Measurements from ENCODE around the gene ACOXL.
"Not testable (repeated sequence)": the region's sequence is repeated elsewhere in the genome, so short reads cannot be mapped to it uniquely, and the experiment has no call there.

The ACOXL gene

GRCh38 chr2:111069722-111070121 lies 337.3 kb downstream of the ACOXL start:
- Histone ChIP-seq H3K4ac (ENCODE audit: low read depth, low read length) (no peak overlapping the region), H3K4me1 (ENCODE audit: control insufficient read depth in 1 of 2, insufficient read depth in 2 of 2, low read length in 2 of 2) (peaks cover 9 to 10% of the 10 kb centered on the region in 2 experiments), H2BK5ac (ENCODE audit: low read depth, low read length, poor library complexity) (no peak overlapping the region), H4K12ac (ENCODE audit: low read depth, low read length) (no peak overlapping the region), H3K9me3 (ENCODE audit: insufficient read depth, low read depth, low read length) (no peaks in the 10 kb centered on the region), H2AK5ac (ENCODE audit: low read length) (no peak overlapping the region), H3K79me1 (ENCODE audit: low read length) (no peaks in the 10 kb centered on the region), H3K18ac (ENCODE audit: low read length) (no peak overlapping the region), H2AFZ (ENCODE audit: insufficient read depth, low read length, poor library complexity) (no peak overlapping the region), H3K9ac (ENCODE audit: low read length) (no peak overlapping the region), H3K27me3 (ENCODE audit: insufficient read depth, low read length) (no peaks in the 10 kb centered on the region), H3K4me2 (ENCODE audit: low read length) (no peak overlapping the region), H3K14ac (ENCODE audit: low read length) (no peak overlapping the region), H3K4me3 (ENCODE audit: low read depth, low read length) (no peak overlapping the region), H3K27ac (ENCODE audit: low read depth, low read length) (no peak overlapping the region), H4K8ac (ENCODE audit: low read depth, low read length) (no peak overlapping the region), H2BK120ac (ENCODE audit: insufficient read depth, low read length, poor library complexity) (no peak overlapping the region), H2BK12ac (ENCODE audit: low read length) (no peak overlapping the region), H3K79me2 (ENCODE audit: control insufficient read depth, insufficient read depth, low read length, poor library complexity) (no peaks in the 10 kb centered on the region), H3K36me3 (ENCODE audit: control insufficient read depth in 1 of 2, insufficient read depth in 2 of 2, low read length in 2 of 2) (no peaks in the 10 kb centered on the region), H3K23ac (ENCODE audit: low read length) (no peak overlapping the region), H4K91ac (ENCODE audit: low read depth, low read length) (no peak overlapping the region)
- no peak for DNase-seq
- no CpG with 5 or more reads among the region's 3 CpGs for WGBS (ENCODE audit: extremely low coverage, insufficient coverage, insufficient read length)

GRCh38 chr2:111071600-111072171 lies 339.3 kb downstream of the ACOXL start:
- Histone ChIP-seq H2AK5ac (ENCODE audit: low read length) (no peak overlapping the region), H4K12ac (ENCODE audit: low read depth, low read length) (no peak overlapping the region), H4K8ac (ENCODE audit: low read depth, low read length) (no peak overlapping the region), H2AFZ (ENCODE audit: insufficient read depth, low read length, poor library complexity) (no peak overlapping the region), H2BK12ac (ENCODE audit: low read length) (no peak overlapping the region), H3K4me2 (ENCODE audit: low read length) (no peak overlapping the region), H3K9me3 (ENCODE audit: insufficient read depth, low read depth, low read length) (no peaks in the 10 kb centered on the region), H3K27ac (ENCODE audit: low read depth, low read length) (no peak overlapping the region), H3K27me3 (ENCODE audit: insufficient read depth, low read length) (no peaks in the 10 kb centered on the region), H3K79me2 (ENCODE audit: control insufficient read depth, insufficient read depth, low read length, poor library complexity) (no peaks in the 10 kb centered on the region), H3K14ac (ENCODE audit: low read length) (no peak overlapping the region), H3K18ac (ENCODE audit: low read length) (no peak overlapping the region), H2BK5ac (ENCODE audit: low read depth, low read length, poor library complexity) (no peak overlapping the region), H3K9ac (ENCODE audit: low read length) (no peak overlapping the region), H3K79me1 (ENCODE audit: low read length) (no peaks in the 10 kb centered on the region), H3K4me1 (ENCODE audit: control insufficient read depth in 1 of 2, insufficient read depth in 2 of 2, low read length in 2 of 2) (peaks cover 9 to 10% of the 10 kb centered on the region in 2 experiments), H4K91ac (ENCODE audit: low read depth, low read length) (no peak overlapping the region), H3K23ac (ENCODE audit: low read length) (no peak overlapping the region), H2BK120ac (ENCODE audit: insufficient read depth, low read length, poor library complexity) (no peak overlapping the region), H3K4me3 (ENCODE audit: low read depth, low read length) (no peak overlapping the region), H3K4ac (ENCODE audit: low read depth, low read length) (no peak overlapping the region), H3K36me3 (ENCODE audit: control insufficient read depth in 1 of 2, insufficient read depth in 2 of 2, low read length in 2 of 2) (no peaks in the 10 kb centered on the region)
- no CpG with 5 or more reads among the region's 5 CpGs for WGBS (ENCODE audit: extremely low coverage, insufficient coverage, insufficient read length)
- peak in 1 of 2 donors; percentile 26 for DNase-seq

GRCh38 chr2:111072220-111072871 lies 340.0 kb downstream of the ACOXL start:
- Histone ChIP-seq H3K9me3 (ENCODE audit: insufficient read depth, low read depth, low read length) (no peaks in the 10 kb centered on the region), H4K91ac (ENCODE audit: low read depth, low read length) (no peak overlapping the region), H4K12ac (ENCODE audit: low read depth, low read length) (no peak overlapping the region), H3K4me2 (ENCODE audit: low read length) (no peak overlapping the region), H3K36me3 (ENCODE audit: control insufficient read depth in 1 of 2, insufficient read depth in 2 of 2, low read length in 2 of 2) (no peaks in the 10 kb centered on the region), H3K79me2 (ENCODE audit: control insufficient read depth, insufficient read depth, low read length, poor library complexity) (no peaks in the 10 kb centered on the region), H3K4ac (ENCODE audit: low read depth, low read length) (no peak overlapping the region), H3K14ac (ENCODE audit: low read length) (no peak overlapping the region), H2AFZ (ENCODE audit: insufficient read depth, low read length, poor library complexity) (no peak overlapping the region), H2BK5ac (ENCODE audit: low read depth, low read length, poor library complexity) (no peak overlapping the region), H3K4me3 (ENCODE audit: low read depth, low read length) (no peak overlapping the region), H3K4me1 (ENCODE audit: control insufficient read depth in 1 of 2, insufficient read depth in 2 of 2, low read length in 2 of 2) (peaks cover 9 to 10% of the 10 kb centered on the region in 2 experiments), H3K9ac (ENCODE audit: low read length) (no peak overlapping the region), H2AK5ac (ENCODE audit: low read length) (no peak overlapping the region), H2BK12ac (ENCODE audit: low read length) (no peak overlapping the region), H3K23ac (ENCODE audit: low read length) (no peak overlapping the region), H3K79me1 (ENCODE audit: low read length) (no peaks in the 10 kb centered on the region), H3K27me3 (ENCODE audit: insufficient read depth, low read length) (no peaks in the 10 kb centered on the region), H3K18ac (ENCODE audit: low read length) (no peak overlapping the region), H4K8ac (ENCODE audit: low read depth, low read length) (no peak overlapping the region), H2BK120ac (ENCODE audit: insufficient read depth, low read length, poor library complexity) (no peak overlapping the region), H3K27ac (ENCODE audit: low read depth, low read length) (no peak overlapping the region)
- DNase-seq = no peak
- WGBS (ENCODE audit: extremely low coverage, insufficient coverage, insufficient read length) = no CpG with 5 or more reads among the region's 2 CpGs

GRCh38 chr2:111082659-111083058 lies 350.3 kb downstream of the ACOXL start:
- no CpG with 5 or more reads among the region's 1 CpG for WGBS (ENCODE audit: extremely low coverage, insufficient coverage, insufficient read length)
- H3K79me1 ChIP-seq (ENCODE audit: low read length); H3K27me3 ChIP-seq (ENCODE audit: insufficient read depth, low read length); H4K91ac ChIP-seq (ENCODE audit: low read depth, low read length); H3K18ac ChIP-seq (ENCODE audit: low read length); H3K9ac ChIP-seq (ENCODE audit: low read length); H3K4me1 ChIP-seq (ENCODE audit: control insufficient read depth in 1 of 2, insufficient read depth in 2 of 2, low read length in 2 of 2); H2AFZ ChIP-seq (ENCODE audit: insufficient read depth, low read length, poor library complexity); H2BK120ac ChIP-seq (ENCODE audit: insufficient read depth, low read length, poor library complexity); H3K36me3 ChIP-seq (ENCODE audit: control insufficient read depth in 1 of 2, insufficient read depth in 2 of 2, low read length in 2 of 2); H3K79me2 ChIP-seq (ENCODE audit: control insufficient read depth, insufficient read depth, low read length, poor library complexity); H3K14ac ChIP-seq (ENCODE audit: low read length); H4K12ac ChIP-seq (ENCODE audit: low read depth, low read length); H4K8ac ChIP-seq (ENCODE audit: low read depth, low read length); H2BK5ac ChIP-seq (ENCODE audit: low read depth, low read length, poor library complexity); H3K4me3 ChIP-seq (ENCODE audit: low read depth, low read length); DNase-seq; H2BK12ac ChIP-seq (ENCODE audit: low read length); H3K4ac ChIP-seq (ENCODE audit: low read depth, low read length); H3K23ac ChIP-seq (ENCODE audit: low read length); H2AK5ac ChIP-seq (ENCODE audit: low read length); H3K4me2 ChIP-seq (ENCODE audit: low read length); H3K9me3 ChIP-seq (ENCODE audit: insufficient read depth, low read depth, low read length); H3K27ac ChIP-seq (ENCODE audit: low read depth, low read length): not testable (repeated sequence)
